Neutrophil (primary cell): ENCODE results near the gene PSMG3.

Experiments
- H3K27ac ChIP-seq: fragments of 200-600 bp; sonication (generic); 2 replicates; pipeline ENCODE4 v1.5.1; 2016; ENCODE audit warnings: mild to moderate bottlenecking, moderate library complexity
- H3K27me3 ChIP-seq: fragments of 200-600 bp; sonication (generic); 2 replicates; pipeline ENCODE4 v1.6.0; 2016; ENCODE audit warnings: mild to moderate bottlenecking
- H3K36me3 ChIP-seq: fragments of 200-600 bp; sonication (generic); 2 replicates; pipeline ENCODE4 v1.5.1; 2017
- H3K4me1 ChIP-seq, 2 experiments: fragments of 200-600 bp in 1 of 2; sonication (generic) in 1 of 2; 1 replicate in 1 of 2; 2 replicates in 1 of 2; pipeline versions ENCODE4 v1.5.1 to v1.6.1; 2013 to 2016; ENCODE audit warnings: low read depth in 1 of 2, low read length in 1 of 2, mild to moderate bottlenecking in 1 of 2, moderate library complexity in 1 of 2; ENCODE audit not compliant: control insufficient read depth in 1 of 2, insufficient read depth in 1 of 2
- H3K4me3 ChIP-seq, 2 experiments: fragments of 200-600 bp in 1 of 2; sonication (generic) in 1 of 2; 1 replicate in 1 of 2; 2 replicates in 1 of 2; pipeline ENCODE4 v1.5.1; 2013 to 2016; ENCODE audit warnings: low read depth in 1 of 2, low read length in 1 of 2, mild to moderate bottlenecking in 1 of 2, moderate library complexity in 1 of 2
- H3K9me3 ChIP-seq: fragments of 200-600 bp; sonication (generic); 2 replicates; pipeline ENCODE4 v1.5.1; 2016
- CTCF ChIP-seq: fragments of 200-600 bp; sonication (generic); IDR thresholded peaks from 2 replicates; pipeline ENCODE4 v1.5.1; 2016; ENCODE audit warnings: antibody characterized with exemption

Gene PSMG3

DNA sequence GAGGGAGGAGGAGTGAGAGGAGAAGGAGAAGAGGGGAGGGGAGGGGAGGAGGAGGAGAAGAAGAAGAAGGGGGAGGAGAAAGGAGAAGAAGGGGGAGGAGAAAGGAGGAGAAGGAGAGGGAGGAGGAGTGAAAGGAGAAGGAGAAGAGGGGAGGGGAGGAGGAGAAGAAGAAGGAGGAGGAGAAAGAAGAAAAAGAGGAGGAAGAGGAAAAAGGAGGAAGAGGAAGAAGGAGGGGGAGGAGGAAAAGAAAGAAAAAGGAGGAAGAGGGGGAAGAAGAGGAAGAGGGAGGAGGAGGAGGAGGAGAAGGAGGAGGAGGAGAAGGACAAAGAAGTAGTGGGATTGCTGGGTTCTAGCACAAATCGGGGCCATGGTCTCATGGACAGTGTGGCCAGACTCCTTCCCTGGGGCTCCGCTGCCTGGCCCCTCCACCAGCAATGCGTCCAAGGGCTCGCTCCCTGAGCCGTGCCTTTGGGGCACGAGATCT is 43.5 kb downstream of the PSMG3 start:
- H3K27me3 ChIP-seq, result no peaks in the 10 kb centered on the region
- no peaks in the 10 kb centered on the region for H3K36me3 ChIP-seq
- H3K9me3 ChIP-seq, result no peaks in the 10 kb centered on the region
- peaks cover 13 to 14% of the 10 kb centered on the region in 2 experiments for H3K4me1 ChIP-seq
- no peak overlapping the region for H3K4me3 ChIP-seq
- H3K27ac ChIP-seq, result no peak overlapping the region
- TF ChIP-seq CTCF, result no peak

GRCh38 chr7:1525409-1525808 is 44.4 kb downstream of the PSMG3 start:
- Histone ChIP-seq H3K9me3 (no peaks in the 10 kb centered on the region), H3K36me3 (no peaks in the 10 kb centered on the region), H3K27ac (no peak overlapping the region), H3K4me3 (no peak overlapping the region), H3K27me3 (no peaks in the 10 kb centered on the region), H3K4me1 (peaks cover 11 to 12% of the 10 kb centered on the region in 2 experiments)
- TF ChIP-seq CTCF, result no peak

GRCh38 chr7:1523844-1524243 is 46.0 kb downstream of the PSMG3 start:
- no peak overlapping the region for H3K27ac ChIP-seq
- no peak overlapping the region for H3K4me3 ChIP-seq
- H3K4me1 ChIP-seq, result peaks cover 4 to 8% of the 10 kb centered on the region in 2 experiments
- no peaks in the 10 kb centered on the region for H3K9me3 ChIP-seq
- no peaks in the 10 kb centered on the region for H3K27me3 ChIP-seq
- H3K36me3 ChIP-seq, result no peaks in the 10 kb centered on the region
- no peak for TF ChIP-seq CTCF

DNA sequence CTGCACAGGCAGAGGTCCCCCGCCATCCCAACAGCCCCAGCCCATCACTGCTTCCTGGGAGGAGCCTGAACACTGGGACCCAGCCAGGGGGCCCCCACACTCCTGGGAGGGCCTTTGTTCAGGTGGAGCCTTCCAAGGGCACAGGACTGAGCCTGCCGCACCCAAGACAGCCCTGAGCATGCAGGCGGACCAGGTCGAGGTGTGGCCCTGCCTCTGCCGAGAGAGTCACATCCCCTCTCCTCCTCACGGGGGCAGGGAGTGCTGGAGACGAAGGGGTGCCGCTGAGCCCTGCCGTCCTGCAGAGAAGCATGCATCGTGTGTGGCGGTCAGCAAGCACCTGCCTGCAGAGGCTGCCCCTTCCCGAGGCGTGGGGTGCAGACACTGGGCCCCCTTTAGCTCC is 46.6 kb downstream of the PSMG3 start:
- Histone ChIP-seq H3K27me3 (no peaks in the 10 kb centered on the region), H3K9me3 (no peaks in the 10 kb centered on the region), H3K4me1 (peaks cover 4 to 8% of the 10 kb centered on the region in 2 experiments), H3K4me3 (no peak overlapping the region), H3K27ac (no peak overlapping the region), H3K36me3 (no peaks in the 10 kb centered on the region)
- no peak for TF ChIP-seq CTCF

- Histone ChIP-seq H3K27me3 (no peaks in the 10 kb centered on the region), H3K9me3 (no peaks in the 10 kb centered on the region), H3K27ac (no peak overlapping the region), H3K36me3 (no peaks in the 10 kb centered on the region), H3K4me1 (peaks cover 2% of the 10 kb centered on the region in 2 experiments), H3K4me3 (no peak overlapping the region)
- no peak for TF ChIP-seq CTCF
Measured at GRCh38 chr7:1521456-1521855, 48.4 kb downstream of the PSMG3 start.
